GM12878 (cell line): ENCODE data around the gene ZNF827. TPM values are rescaled to one million over a fixed set of nuclear protein-coding genes. Genes with fewer than 3 reads are reported as not detected.
A peak's percentile ranks its signal among the peaks of the same experiment; 100 is the strongest.

Source experiments
- ATAC-seq: fragments of 200-7000 bp; cut with Tn5 transposase; 3 replicates; pipeline ENCODE4 v1.9.1; 2020; ENCODE audit warnings: mild to moderate bottlenecking, moderate library complexity
- BruUV-seq: library from RNA; stranded (reverse); fragments of 400-500 nt; replicated peaks from 2 replicates; lab custom pipeline; 2021; lab: Mats Ljungman, UMichigan
- CTCF ChIA-PET: fragments of 300-600 bp; sonication (Branson Sonifier 250); formaldehyde crosslinking; extraction: SDS; loops from one replicate; lab custom pipeline; 2021; ENCODE audit warnings: inconsistent platforms; lab: Yijun Ruan, JAX
- POLR2A ChIA-PET: fragments of 350-600 bp; formaldehyde crosslinking; extraction: SDS; loops from one replicate; lab custom pipeline; 2021; ENCODE audit warnings: inconsistent platforms; lab: Charles Lee
- RAD21 ChIA-PET: fragments of 300-600 bp; sonication (Branson Sonifier 250); formaldehyde crosslinking; loops from one replicate; lab custom pipeline; 2023; ENCODE audit warnings: antibody characterized with exemption; ENCODE audit not compliant: unreplicated experiment; lab: Charles Lee
- SMC1A ChIA-PET: fragments of 300-600 bp; sonication (Branson Sonifier 250); formaldehyde crosslinking; loops from one replicate; lab custom pipeline; 2023; ENCODE audit not compliant: unreplicated experiment, uncharacterized antibody; lab: Charles Lee
- DNase-seq: peaks from one replicate; pipeline ENCODE4 v3.0.0-alpha.2; 2011; ENCODE audit warnings: low read depth, low spot score
- FAIRE-seq: peaks from 3 replicates; lab custom pipeline; 2011; peaks lifted over from hg19 to GRCh38; lab: Jason Lieb, UNC
- H2AFZ ChIP-seq: 2 replicates; pipeline ENCODE4 v1.6.0; 2011; ENCODE audit warnings: low read depth, low read length, control low read depth; ENCODE audit not compliant: control insufficient read depth
- H3K27ac ChIP-seq: 2 replicates; pipeline ENCODE4 v1.5.1; 2011; ENCODE audit warnings: control low read depth; ENCODE audit not compliant: control insufficient read depth, insufficient read depth
- H3K27me3 ChIP-seq, 2 experiments: replicated peaks in 1 of 2; 2 replicates each; pipeline versions ENCODE4 v1.6.0 to v1.6.1; 2011; ENCODE audit warnings: low read length in 1 of 2; ENCODE audit not compliant: control insufficient read depth in 2 of 2, insufficient read depth in 2 of 2
- H3K36me3 ChIP-seq, 2 experiments: 2 replicates each; pipeline ENCODE4 v1.5.1; 2011; ENCODE audit warnings: low read length in 1 of 2; ENCODE audit not compliant: control insufficient read depth in 2 of 2, insufficient read depth in 2 of 2
- H3K4me1 ChIP-seq: 2 replicates; pipeline ENCODE4 v1.6.1; 2011; ENCODE audit warnings: mild to moderate bottlenecking, low read length, moderate library complexity, mixed read lengths; ENCODE audit not compliant: control insufficient read depth, insufficient read depth
- H3K4me2 ChIP-seq: 2 replicates; pipeline ENCODE4 v1.6.0; 2011; ENCODE audit warnings: control low read depth; ENCODE audit not compliant: control insufficient read depth, insufficient read depth
- H3K4me3 ChIP-seq: fragments of 200-600 bp; sonication (generic); 2 replicates; pipeline ENCODE4 v1.5.1; 2016
- H3K79me2 ChIP-seq: 2 replicates; pipeline ENCODE4 v1.6.0; 2011; ENCODE audit warnings: low read length; ENCODE audit not compliant: control insufficient read depth, insufficient read depth
- H3K9ac ChIP-seq: 2 replicates; pipeline ENCODE4 v1.8.0; 2011; ENCODE audit warnings: low read length, control low read depth, mixed read lengths; ENCODE audit not compliant: control insufficient read depth, insufficient read depth
- H3K9me3 ChIP-seq: replicated peaks from 3 replicates; pipeline ENCODE4 v1.5.1; 2011; ENCODE audit warnings: mild to moderate bottlenecking, low read length; ENCODE audit not compliant: control insufficient read depth, insufficient read depth
- H4K20me1 ChIP-seq: 2 replicates; pipeline ENCODE4 v1.6.0; 2011; ENCODE audit not compliant: control insufficient read depth, insufficient read depth
- ATF2 ChIP-seq: IDR thresholded peaks from 2 replicates; pipeline ENCODE4 v1.6.1; 2012; ENCODE audit warnings: low read length, inconsistent platforms
- BCL11A ChIP-seq: IDR thresholded peaks from 2 replicates; pipeline ENCODE4 v1.6.1; 2011; ENCODE audit warnings: low read depth, low read length
- BMI1 ChIP-seq: fragments of 450-650 bp; IDR thresholded peaks from 2 replicates; pipeline ENCODE4 v1.6.1; 2016; ENCODE audit warnings: mild to moderate bottlenecking, moderate library complexity, borderline replicate concordance
- CTCF ChIP-seq, 3 experiments: IDR thresholded peaks in 2 of 3; conservative IDR thresholded peaks in 1 of 3; 2 replicates each; pipeline ENCODE4 v1.5.1; 2011; ENCODE audit warnings: low read depth in 3 of 3, low read length in 3 of 3, mild to moderate bottlenecking in 3 of 3, control low read depth in 2 of 3, moderate library complexity in 2 of 3, inconsistent platforms in 1 of 3, mixed read lengths in 1 of 3; ENCODE audit not compliant: control insufficient read depth in 2 of 3, insufficient read depth in 1 of 3; ENCODE audit errors: extremely low read depth in 1 of 3
- ESRRA ChIP-seq: IDR thresholded peaks from 2 replicates; pipeline ENCODE4 v1.6.1; 2012; ENCODE audit warnings: mild to moderate bottlenecking, low read length, improper control_type of control experiment
- JUNB ChIP-seq: IDR thresholded peaks from 2 replicates; pipeline ENCODE4 v1.6.1; 2016; ENCODE audit warnings: antibody characterized with exemption, mild to moderate bottlenecking
- KLF5 ChIP-seq: fragments of 450-650 bp; IDR thresholded peaks from 2 replicates; pipeline ENCODE4 v1.6.1; 2014; ENCODE audit warnings: mild to moderate bottlenecking; ENCODE audit not compliant: partially characterized antibody
- MEF2A ChIP-seq: IDR thresholded peaks from 2 replicates; pipeline ENCODE4 v1.6.1; 2011; ENCODE audit warnings: low read depth, mild to moderate bottlenecking, low read length, moderate library complexity; ENCODE audit not compliant: insufficient read depth
- MTA2 ChIP-seq: fragments of 450-650 bp; IDR thresholded peaks from 2 replicates; pipeline ENCODE4 v1.6.1; 2016; ENCODE audit warnings: low read depth, mild to moderate bottlenecking, moderate library complexity
- NBN ChIP-seq: fragments of 450-650 bp; IDR thresholded peaks from 2 replicates; pipeline ENCODE4 v1.6.1; 2016
- NFYB ChIP-seq: IDR thresholded peaks from 2 replicates; pipeline ENCODE4 v1.6.1; 2011; ENCODE audit warnings: low read depth, mild to moderate bottlenecking, low read length, improper control_type of control experiment, moderate library complexity; ENCODE audit not compliant: insufficient read depth
- PML ChIP-seq: IDR thresholded peaks from 2 replicates; pipeline ENCODE4 v1.6.1; 2012; ENCODE audit warnings: low read length, inconsistent platforms
- POLR2A ChIP-seq: IDR thresholded peaks from 2 replicates; pipeline ENCODE4 v1.6.1; 2011; ENCODE audit warnings: low read depth, mild to moderate bottlenecking, low read length
- POLR2AphosphoS5 ChIP-seq: IDR thresholded peaks from 2 replicates; pipeline ENCODE4 v1.6.1; 2011; ENCODE audit warnings: mild to moderate bottlenecking, low read length, inconsistent platforms
- RELA ChIP-seq: fragments of 450-650 bp; IDR thresholded peaks from 2 replicates; pipeline ENCODE4 v1.8.0; 2014; ENCODE audit warnings: borderline replicate concordance; ENCODE audit not compliant: partially characterized antibody
- RELB ChIP-seq: fragments of 450-650 bp; IDR thresholded peaks from 2 replicates; pipeline ENCODE4 v1.6.1; 2017; ENCODE audit warnings: low read depth, mild to moderate bottlenecking, moderate library complexity
- SIX5 ChIP-seq: IDR thresholded peaks from 2 replicates; pipeline ENCODE4 v1.6.1; 2011; ENCODE audit warnings: mild to moderate bottlenecking, low read depth, low read length, moderate library complexity; ENCODE audit not compliant: severe bottlenecking
- SP1 ChIP-seq: IDR thresholded peaks from one replicate; pipeline ENCODE4 v1.6.1; 2011; ENCODE audit warnings: low read depth, low read length
- WRNIP1 ChIP-seq: IDR thresholded peaks from 2 replicates; pipeline ENCODE4 v1.6.1; 2011; ENCODE audit warnings: low read depth, low read length, improper control_type of control experiment, borderline replicate concordance
- ZZZ3 ChIP-seq: IDR thresholded peaks from 2 replicates; pipeline ENCODE4 v1.6.1; 2011; ENCODE audit warnings: low read depth; ENCODE audit not compliant: control insufficient read depth, insufficient read length
- WGBS: methylation state at CpG from one replicate; pipeline ENCODE4 v1.1.6; 2016; ENCODE audit warnings: low lambda C conversion rate; ENCODE audit not compliant: insufficient replicate concordance, insufficient coverage; ENCODE audit errors: missing lambda C conversion rate; 5-methylcytosine and 5-hydroxymethylcytosine counted together
- in situ Hi-C: fragments of 300-500 bp; cut with MboI; formaldehyde crosslinking; loops from 9 replicates; pipeline ENCODE4 v1.14.3; 2018; ENCODE audit warnings: mixed read lengths
- intact Hi-C: fragments of 100-400 bp; cut with micrococcal nuclease; formaldehyde crosslinking; loops from one replicate; pipeline ENCODE4 v1.14.2; 2022; ENCODE audit not compliant: unreplicated experiment
- polyA plus RNA-seq, 11 experiments: library from polyadenylated mRNA; depleted of rRNA in 4 of 11; unstranded in 6 of 11; stranded (reverse) in 5 of 11; fragments of >200 nt; fragmentation: Nextera tagmentation in 4 of 11; fragmentation: Illumina TruSeq in 1 of 11; extraction: Ambion mirVana in 4 of 11; extraction: Trizol in 1 of 11; gene quantifications; 1 replicate in 1 of 11; 2 replicates in 10 of 11; pipeline versions ENCODE4 v1.2.1 to v1.2.3, GENCODE V29; 2011 to 2016; ENCODE audit warnings: inconsistent platforms in 2 of 11, missing spikeins in 2 of 11, low read depth in 1 of 11
- total RNA-seq, 4 experiments: library from RNA; depleted of rRNA in 3 of 4; stranded (reverse); fragments of >200 nt in 3 of 4; fragmentation: Illumina TruSeq in 1 of 4; extraction: Trizol in 1 of 4; gene quantifications; 2 replicates each; pipeline versions ENCODE4 v1.2.1 to v1.2.3, GENCODE V29; 2013 to 2021

ZNF827 gene
- total and polyA plus RNA-seq, 10 of the 15 experiments (the other 5 are each of a cell fraction or from before 2014, with no cell fraction given), result 3.8 to 31.5 (median 13.6) TPM

- H3K4me1 ChIP-seq, result peaks cover 37% of the 10 kb centered on the region
- H3K27me3 ChIP-seq, result no peaks in the 10 kb centered on the region
- H3K4me2 ChIP-seq, result peak overlapping the region; percentile 76; the same call in 1 of the 2 replicates
- in situ Hi-C loops (no loop called here), intact Hi-C loops (loop anchor here (1.0 to 2.0 kb wide), 2 partner anchors 21 to 444 kb away; no protein-coding TSS in a partner anchor)
- peak; percentile 75 for ATAC-seq
- CTCF ChIA-PET, result interaction anchor here (1.3 to 1.5 kb wide), 4 partner anchors 10 to 23 kb away, joined by 3 to 7 read pairs (median 4); no protein-coding TSS in a partner anchor
- H3K36me3 ChIP-seq, result peaks cover 1 to 20% of the 10 kb centered on the region in 2 experiments; a peak in 3 of 4 replicates
- H2AFZ ChIP-seq, result no peak overlapping the region
- H3K79me2 ChIP-seq, result peaks cover 5% of the 10 kb centered on the region
- no peak for DNase-seq
- RAD21 ChIA-PET, result interaction anchor here (0.9 to 2.4 kb wide), 6 partner anchors 8 to 203 kb away, joined by 3 to 23 read pairs (median 3); partner anchors contain the start of gene ZNF827
- POLR2A ChIA-PET, result interaction anchor here (0.6 to 2.2 kb wide), 6 partner anchors 10 to 205 kb away, joined by 3 to 7 read pairs (median 3); no protein-coding TSS in a partner anchor
- no peak for FAIRE-seq
- no peaks in the 10 kb centered on the region for H3K9me3 ChIP-seq
- SMC1A ChIA-PET, result interaction anchor here (0.7 to 3.5 kb wide), 16 partner anchors 8 to 212 kb away, joined by 3 to 19 read pairs (median 4); partner anchors contain the start of gene MMAA
- peak overlapping the region; percentile 57 for H3K9ac ChIP-seq
- WGBS, result 56% methylated on average over 3 of the region's 3 CpGs
- H3K4me3 ChIP-seq, result no peak overlapping the region
- H4K20me1 ChIP-seq, result no peaks in the 10 kb centered on the region
- H3K27ac ChIP-seq, result peak overlapping the region; percentile 77
- no TSS peak for BruUV-seq
- no peak for TF ChIP-seq PML
- TF ChIP-seq JUNB, result peak; percentile 87
- TF ChIP-seq RELB, result peak; percentile 33; the same call in 1 of the 2 replicates
- no peak for TF ChIP-seq BMI1
- TF ChIP-seq CTCF (IDR thresholded peaks at IDR 0.05 in 2 of 3, conservative IDR thresholded peaks at IDR 0.05 in 1 of 3; ENCODE audit: control insufficient read depth in 2 of 3, extremely low read depth in 1 of 3, insufficient read depth in 1 of 3, low read depth in 3 of 3, low read length in 3 of 3), result no peak
- 0 out of 2 replicates have a peak, but pooled peaks have one; percentile 21 for TF ChIP-seq NBN
- peak; percentile 76 for TF ChIP-seq MTA2
- peak; percentile 39; the same call in 1 of the 2 replicates for TF ChIP-seq MEF2A
- TF ChIP-seq SIX5, result no peak
- TF ChIP-seq ATF2, result peak; percentile 80
- TF ChIP-seq NFYB, result no peak
- peak; percentile 56; the same call in 1 of the 2 replicates for TF ChIP-seq BCL11A
- TF ChIP-seq ZZZ3, result no peak
- no peak for TF ChIP-seq RELA
- TF ChIP-seq SP1, result no peak
- no peak for TF ChIP-seq POLR2A
- TF ChIP-seq POLR2AphosphoS5, result no peak
- no peak for TF ChIP-seq WRNIP1
- no peak for TF ChIP-seq ESRRA
- no peak for TF ChIP-seq KLF5
Measured at GRCh38 chr4:145828802-145829485, 109.7 kb downstream of the ZNF827 start.
